B cell (primary cell): ENCODE results near the gene PRKX. TPM values are rescaled to one million over a fixed set of nuclear protein-coding genes. Genes with fewer than 3 reads are reported as not detected.
"Not testable (repeated sequence)": the region's sequence is repeated elsewhere in the genome, so short reads cannot be mapped to it uniquely, and the experiment has no call there.

ENCODE experiments used
- ATAC-seq: fragments of 200-7000 bp; cut with Tn5 transposase; one replicate; pipeline ENCODE4 v1.10.0; 2021; ENCODE audit warnings: low read depth, mild to moderate bottlenecking, moderate number of reproducible peaks, moderate library complexity
- CTCF ChIA-PET: fragments of 350-600 bp; sonication (Branson Sonifier 250); formaldehyde crosslinking; loops from one replicate; lab custom pipeline; 2021; ENCODE audit warnings: antibody characterized with exemption, inconsistent platforms; lab: Charles Lee
- POLR2A ChIA-PET: fragments of 350-600 bp; sonication (Branson Sonifier 250); formaldehyde crosslinking; loops from one replicate; lab custom pipeline; 2021; ENCODE audit warnings: antibody characterized with exemption; lab: Charles Lee
- DNase-seq: peaks from one replicate; pipeline ENCODE4 v3.0.0; 2013
- H2AFZ ChIP-seq: 2 replicates; pipeline ENCODE4 v1.6.1; 2012; ENCODE audit warnings: mild to moderate bottlenecking, low read depth, low read length; ENCODE audit not compliant: insufficient read depth, poor library complexity, severe bottlenecking
- H3K27ac ChIP-seq, 2 donors: 1 replicate in 1 of 2; 2 replicates in 1 of 2; pipeline ENCODE4 v1.5.1; 2012 to 2013; ENCODE audit warnings: low read length in 2 of 2, mild to moderate bottlenecking in 2 of 2, moderate library complexity in 1 of 2
- H3K27me3 ChIP-seq, 4 experiments: fragments of 200-600 bp in 1 of 4; sonication (generic) in 1 of 4; replicated peaks in 1 of 4; 1 replicate in 2 of 4; 2 replicates in 2 of 4; pipeline versions ENCODE4 v1.6.1 to v1.7.0; 2013 to 2016; ENCODE audit warnings: low read length in 3 of 4, mild to moderate bottlenecking in 2 of 4, mixed read lengths in 1 of 4, moderate library complexity in 1 of 4; ENCODE audit not compliant: insufficient read depth in 4 of 4, control insufficient read depth in 3 of 4; ENCODE audit errors: control extremely low read depth in 1 of 4
- H3K36me3 ChIP-seq, 2 experiments: replicated peaks in 1 of 2; 1 replicate in 1 of 2; 2 replicates in 1 of 2; pipeline versions ENCODE4 v1.6.1 to v1.7.1; 2013; ENCODE audit warnings: low read length in 1 of 2; ENCODE audit not compliant: insufficient read depth in 2 of 2, control insufficient read depth in 1 of 2; ENCODE audit errors: control extremely low read depth in 1 of 2, extremely low read depth in 1 of 2
- H3K4me1 ChIP-seq, 2 donors: fragments of 200-600 bp in 1 of 2; sonication (generic) in 1 of 2; 1 replicate in 1 of 2; 2 replicates in 1 of 2; pipeline versions ENCODE4 v1.5.1 to v1.6.1; 2013 to 2017; ENCODE audit warnings: low read length in 2 of 2; ENCODE audit not compliant: control insufficient read depth in 2 of 2, insufficient read depth in 2 of 2
- H3K4me2 ChIP-seq: replicated peaks from 2 replicates; pipeline ENCODE3; 2012; ENCODE audit warnings: mild to moderate bottlenecking, low read depth, low read length; ENCODE audit not compliant: poor library complexity, severe bottlenecking
- H3K4me3 ChIP-seq, 5 experiments: fragments of 200-600 bp in 1 of 5; sonication (generic) in 1 of 5; 1 replicate in 3 of 5; 2 replicates in 2 of 5; pipeline versions ENCODE4 v1.5.1 to v1.7.0; 2011 to 2016; ENCODE audit warnings: low read length in 4 of 5, mild to moderate bottlenecking in 4 of 5, low read depth in 2 of 5, control low read depth in 1 of 5, moderate library complexity in 1 of 5; ENCODE audit not compliant: insufficient read depth in 1 of 5; ENCODE audit errors: control extremely low read depth in 1 of 5, extremely low read depth in 1 of 5
- H3K79me2 ChIP-seq: fragments of 200-600 bp; sonication (generic); one replicate; pipeline ENCODE4 v1.6.0; 2016; ENCODE audit warnings: low read length; ENCODE audit not compliant: control insufficient read depth, insufficient read depth
- H3K9ac ChIP-seq: fragments of 200-600 bp; sonication (generic); 2 replicates; pipeline ENCODE4 v1.6.1; 2017; ENCODE audit warnings: mild to moderate bottlenecking, low read length, moderate library complexity
- H3K9me3 ChIP-seq, 3 donors: one replicate each; pipeline versions ENCODE4 v1.6.1 to v1.7.1; 2013; ENCODE audit warnings: low read length in 2 of 3; ENCODE audit not compliant: control insufficient read depth in 2 of 3, insufficient read depth in 1 of 3; ENCODE audit errors: control extremely low read depth in 1 of 3
- H4K20me1 ChIP-seq: 2 replicates; pipeline ENCODE4 v1.6.0; 2012; ENCODE audit warnings: mild to moderate bottlenecking, low read length; ENCODE audit not compliant: insufficient read depth, control insufficient read depth, poor library complexity, severe bottlenecking
- H3K27ac Mint-ChIP-seq: one replicate; pipeline ENCODE4 v1.8.0; 2021; ENCODE audit warnings: mixed read lengths
- H3K27me3 Mint-ChIP-seq: one replicate; pipeline ENCODE4 v1.8.0; 2021; ENCODE audit warnings: mixed read lengths
- H3K4me1 Mint-ChIP-seq: one replicate; pipeline ENCODE4 v1.8.0; 2021; ENCODE audit warnings: mixed read lengths
- H3K4me3 Mint-ChIP-seq: one replicate; pipeline ENCODE4 v1.8.0; 2021; ENCODE audit warnings: mixed read lengths
- H3K9me3 Mint-ChIP-seq: one replicate; pipeline ENCODE4 v1.8.0; 2022; ENCODE audit warnings: mixed read lengths; ENCODE audit not compliant: insufficient read depth
- EZH2 ChIP-seq: IDR thresholded peaks from 2 replicates; pipeline ENCODE4 v1.6.1; 2012; ENCODE audit warnings: borderline replicate concordance, low read depth, mild to moderate bottlenecking, moderate library complexity, low read length; ENCODE audit not compliant: insufficient read depth, poor library complexity, severe bottlenecking
- WGBS: methylation state at CpG from one replicate; pipeline ENCODE4 v1.1.5; 2013; ENCODE audit warnings: missing lambda C conversion rate; ENCODE audit not compliant: insufficient coverage; 5-methylcytosine and 5-hydroxymethylcytosine counted together
- intact Hi-C: fragments of 100-400 bp; cut with micrococcal nuclease; formaldehyde crosslinking; loops from one replicate; pipeline ENCODE4 v1.10.0; 2022
- polyA plus RNA-seq: library from polyadenylated mRNA; depleted of rRNA; stranded (reverse); fragments of >200 nt; gene quantifications from 2 replicates; pipeline ENCODE4 v1.2.3, GENCODE V29; 2012
- total RNA-seq, 2 donors: library from RNA; stranded (reverse); fragments of 120-200 nt in 1 of 2; gene quantifications; 1 replicate in 1 of 2; 2 replicates in 1 of 2; pipeline versions ENCODE4 v1.2.3 to v1.2.4, GENCODE V29; 2013 to 2022
- TF ChIP-seq, protein P1 (sequence below): fragments of 200-600 bp; IDR thresholded peaks from one replicate; pipeline ENCODE4 v1.8.0; 2022; ENCODE audit warnings: antibody characterized with exemption, mild to moderate bottlenecking

The PRKX gene
- total and polyA plus RNA-seq, 2 donors (not counting 1 experiment from before 2014, with no cell fraction given) = 26.2 to 52.5 TPM

GRCh38 chrX:3695536-3695935, 17.9 kb downstream of the PRKX start:
- H4K20me1 ChIP-seq = peaks cover 30% of the 10 kb centered on the region
- TF ChIP-seq, protein P1, sequence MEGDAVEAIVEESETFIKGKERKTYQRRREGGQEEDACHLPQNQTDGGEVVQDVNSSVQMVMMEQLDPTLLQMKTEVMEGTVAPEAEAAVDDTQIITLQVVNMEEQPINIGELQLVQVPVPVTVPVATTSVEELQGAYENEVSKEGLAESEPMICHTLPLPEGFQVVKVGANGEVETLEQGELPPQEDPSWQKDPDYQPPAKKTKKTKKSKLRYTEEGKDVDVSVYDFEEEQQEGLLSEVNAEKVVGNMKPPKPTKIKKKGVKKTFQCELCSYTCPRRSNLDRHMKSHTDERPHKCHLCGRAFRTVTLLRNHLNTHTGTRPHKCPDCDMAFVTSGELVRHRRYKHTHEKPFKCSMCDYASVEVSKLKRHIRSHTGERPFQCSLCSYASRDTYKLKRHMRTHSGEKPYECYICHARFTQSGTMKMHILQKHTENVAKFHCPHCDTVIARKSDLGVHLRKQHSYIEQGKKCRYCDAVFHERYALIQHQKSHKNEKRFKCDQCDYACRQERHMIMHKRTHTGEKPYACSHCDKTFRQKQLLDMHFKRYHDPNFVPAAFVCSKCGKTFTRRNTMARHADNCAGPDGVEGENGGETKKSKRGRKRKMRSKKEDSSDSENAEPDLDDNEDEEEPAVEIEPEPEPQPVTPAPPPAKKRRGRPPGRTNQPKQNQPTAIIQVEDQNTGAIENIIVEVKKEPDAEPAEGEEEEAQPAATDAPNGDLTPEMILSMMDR = no peak
- no peak for TF ChIP-seq EZH2
- Mint-ChIP-seq H3K4me1 (peaks cover 47% of the 10 kb centered on the region), H3K9me3 (no peaks in the 10 kb centered on the region), H3K27ac (no peak overlapping the region), H3K4me3 (no peak overlapping the region), H3K27me3 (no peaks in the 10 kb centered on the region)
- no peaks in the 10 kb centered on the region for H3K36me3 ChIP-seq
- DNase-seq (no peak), ATAC-seq (no peak)
- H2AFZ ChIP-seq = no peak overlapping the region
- peak overlapping the region in 1 of 2 donors; percentile 49 for H3K27ac ChIP-seq
- WGBS = no CpG with 5 or more reads among the region's 5 CpGs
- H3K4me3 ChIP-seq = no peak overlapping the region
- CTCF ChIA-PET = interaction anchor here (1.3 kb wide), 1 partner anchor 44 kb away, joined by 4 read pairs; no protein-coding TSS in a partner anchor
- no peak overlapping the region for H3K9ac ChIP-seq
- no peaks in the 10 kb centered on the region for H3K9me3 ChIP-seq
- H3K27me3 ChIP-seq = no peaks in the 10 kb centered on the region
- intact Hi-C loops = no loop called here
- H3K4me1 ChIP-seq = peaks cover 32% of the 10 kb centered on the region in 2 donors
- H3K4me2 ChIP-seq = peak overlapping the region; percentile 6
- POLR2A ChIA-PET = no interaction called here
- H3K79me2 ChIP-seq = peaks cover 99% of the 10 kb centered on the region

DNA sequence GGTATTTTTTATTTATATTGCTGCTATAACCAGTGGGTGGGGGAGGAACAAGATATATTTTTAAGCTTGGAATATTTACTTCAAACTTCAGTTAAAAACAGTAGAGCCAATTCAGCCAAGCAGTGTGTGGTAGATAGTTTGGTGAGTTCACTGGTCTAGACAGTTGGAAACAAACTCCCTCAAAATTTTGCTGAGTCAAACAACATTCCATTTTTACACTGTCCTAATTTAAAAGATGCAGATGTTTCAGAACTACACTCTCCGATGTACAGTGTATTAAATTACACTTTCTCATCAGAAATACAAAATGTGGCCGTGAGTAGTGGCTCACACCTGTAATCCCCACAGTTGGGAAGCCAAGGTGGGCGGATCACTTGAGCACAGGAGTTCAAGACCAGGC, 23.3 kb downstream of the PRKX start:
- Histone ChIP-seq H3K4me2 (no peak overlapping the region), H4K20me1 (peaks cover 49% of the 10 kb centered on the region), H3K4me3 (no peak overlapping the region), H3K9me3 (no peaks in the 10 kb centered on the region), H2AFZ (no peak overlapping the region), H3K36me3 (no peaks in the 10 kb centered on the region), H3K27ac (no peak overlapping the region), H3K27me3 (no peaks in the 10 kb centered on the region), H3K79me2 (peaks cover 98% of the 10 kb centered on the region), H3K4me1 (peaks cover 8 to 11% of the 10 kb centered on the region in 2 donors), H3K9ac (no peak overlapping the region)
- Mint-ChIP-seq H3K4me1 (peaks cover 25% of the 10 kb centered on the region), H3K9me3 (no peaks in the 10 kb centered on the region), H3K27me3 (no peaks in the 10 kb centered on the region), H3K4me3 (no peak overlapping the region), H3K27ac (no peak overlapping the region)
- DNase-seq = no peak
- ChIA-PET CTCF (no interaction called here), POLR2A (no interaction called here)
- ATAC-seq = no peak
- TF ChIP-seq EZH2 = no peak
- TF ChIP-seq, protein P1 = no peak
- intact Hi-C loops = no loop called here
- WGBS = no CpG with 5 or more reads among the region's 3 CpGs

DNA sequence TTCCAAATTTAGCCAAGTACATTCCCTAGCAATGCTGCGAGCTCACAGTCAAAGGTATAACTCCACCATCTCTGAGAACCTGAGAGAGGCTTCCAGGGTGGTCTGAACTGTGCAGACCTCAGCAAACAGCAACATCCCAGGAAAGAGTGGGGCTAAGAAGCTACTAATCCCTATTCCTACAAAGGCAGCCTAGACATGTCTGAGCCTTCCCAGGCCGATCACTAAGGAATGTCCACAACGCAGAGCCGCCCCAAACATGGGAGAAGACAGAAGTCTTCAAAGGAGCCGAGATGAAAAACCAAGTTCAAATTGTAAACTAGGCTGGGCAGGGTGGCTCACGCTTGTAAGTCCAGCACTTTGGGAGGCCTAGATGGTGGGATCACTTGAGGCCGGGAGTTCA, 30.2 kb downstream of the PRKX start:
- POLR2A ChIA-PET, H3K9me3 ChIP-seq, H3K9ac ChIP-seq, H3K4me3 Mint-ChIP-seq, H2AFZ ChIP-seq, H3K4me1 ChIP-seq, H3K27me3 ChIP-seq, H3K4me2 ChIP-seq, intact Hi-C loops, H3K9me3 Mint-ChIP-seq, DNase-seq, ATAC-seq, H3K4me3 ChIP-seq, H3K27me3 Mint-ChIP-seq, H3K27ac Mint-ChIP-seq, H3K36me3 ChIP-seq, H3K27ac ChIP-seq, CTCF ChIA-PET: not testable (repeated sequence)
- H3K79me2 ChIP-seq = peaks cover 83% of the 10 kb centered on the region
- no CpG with 5 or more reads among the region's 7 CpGs for WGBS
- peaks cover 37% of the 10 kb centered on the region for H4K20me1 ChIP-seq
- peaks cover 16% of the 10 kb centered on the region for H3K4me1 Mint-ChIP-seq
